GM12801 (cell line): ENCODE data around the gene TEX54.

Source experiments
- CTCF ChIP-seq: IDR thresholded peaks from one replicate; pipeline ENCODE4 v1.5.1; 2011; ENCODE audit warnings: control low read depth; ENCODE audit not compliant: insufficient read length; ENCODE audit errors: extremely low read depth

TEX54 gene

GRCh38 chr11:62857541-62857982 is 24.9 kb upstream of the TEX54 start:
- no peak for TF ChIP-seq CTCF

GRCh38 chr11:62856333-62856895 is 23.8 kb upstream of the TEX54 start:
- TF ChIP-seq CTCF: no peak

- TF ChIP-seq CTCF: no peak
Measured at GRCh38 chr11:62855571-62856332, 23.1 kb upstream of the TEX54 start.

- no peak for TF ChIP-seq CTCF
Measured at GRCh38 chr11:62854825-62855570, 22.4 kb upstream of the TEX54 start.

GRCh38 chr11:62854013-62854824 is 21.6 kb upstream of the TEX54 start:
- no peak for TF ChIP-seq CTCF

GRCh38 chr11:62853279-62853965 is 20.8 kb upstream of the TEX54 start:
- TF ChIP-seq CTCF: no peak
